Measurements from ENCODE around the gene SORCS1.

SORCS1 gene

DNA sequence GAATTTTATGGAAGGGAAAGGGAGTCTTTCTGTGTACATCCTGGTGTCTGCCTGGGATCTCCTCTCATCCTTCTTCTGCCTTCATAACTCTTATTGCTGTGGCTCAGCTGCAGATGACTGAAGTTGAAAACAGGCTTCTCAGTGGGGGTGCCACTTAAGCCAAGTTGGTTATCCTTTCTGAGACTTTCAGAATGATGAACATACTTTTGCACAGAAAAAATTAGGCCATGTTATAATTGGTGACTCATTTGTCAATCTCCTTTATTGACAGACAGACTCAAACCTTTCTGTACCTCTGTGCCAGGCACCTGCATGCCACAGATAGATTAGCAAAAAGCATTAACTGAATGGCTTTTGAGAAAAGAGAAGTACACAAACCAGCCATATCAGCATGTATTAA, 430.3 kb downstream of the SORCS1 start:
- DNase-seq (ENCODE audit: low read depth) = no peak
- H3K4me3 ChIP-seq (ENCODE audit: low read depth, low read length) = no peak overlapping the region
- TF ChIP-seq, protein P1, sequence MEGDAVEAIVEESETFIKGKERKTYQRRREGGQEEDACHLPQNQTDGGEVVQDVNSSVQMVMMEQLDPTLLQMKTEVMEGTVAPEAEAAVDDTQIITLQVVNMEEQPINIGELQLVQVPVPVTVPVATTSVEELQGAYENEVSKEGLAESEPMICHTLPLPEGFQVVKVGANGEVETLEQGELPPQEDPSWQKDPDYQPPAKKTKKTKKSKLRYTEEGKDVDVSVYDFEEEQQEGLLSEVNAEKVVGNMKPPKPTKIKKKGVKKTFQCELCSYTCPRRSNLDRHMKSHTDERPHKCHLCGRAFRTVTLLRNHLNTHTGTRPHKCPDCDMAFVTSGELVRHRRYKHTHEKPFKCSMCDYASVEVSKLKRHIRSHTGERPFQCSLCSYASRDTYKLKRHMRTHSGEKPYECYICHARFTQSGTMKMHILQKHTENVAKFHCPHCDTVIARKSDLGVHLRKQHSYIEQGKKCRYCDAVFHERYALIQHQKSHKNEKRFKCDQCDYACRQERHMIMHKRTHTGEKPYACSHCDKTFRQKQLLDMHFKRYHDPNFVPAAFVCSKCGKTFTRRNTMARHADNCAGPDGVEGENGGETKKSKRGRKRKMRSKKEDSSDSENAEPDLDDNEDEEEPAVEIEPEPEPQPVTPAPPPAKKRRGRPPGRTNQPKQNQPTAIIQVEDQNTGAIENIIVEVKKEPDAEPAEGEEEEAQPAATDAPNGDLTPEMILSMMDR (IDR thresholded peaks at IDR 0.05; ENCODE audit: control insufficient read depth, extremely low read depth, insufficient read depth) = no peak

DNA sequence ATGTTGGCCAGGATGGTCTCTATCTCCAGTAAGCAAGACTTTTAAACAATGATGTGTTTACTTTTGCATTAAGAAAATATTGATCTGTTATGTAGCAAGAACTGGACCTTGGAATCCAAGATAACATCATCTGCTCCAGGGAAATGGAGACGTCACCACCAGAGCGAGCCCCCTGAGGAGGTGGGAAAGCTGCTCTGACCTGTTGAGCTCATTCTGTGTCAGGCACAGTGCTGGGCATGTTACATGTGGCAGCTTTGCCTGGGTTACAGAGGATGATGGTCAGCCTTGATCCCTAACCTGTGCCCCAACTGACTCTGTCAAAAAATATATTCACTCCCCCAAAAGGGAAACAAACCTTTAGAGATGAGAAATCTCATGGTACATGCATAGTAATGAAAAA, 436.3 kb downstream of the SORCS1 start:
- DNase-seq (ENCODE audit: low read depth) = no peak
- TF ChIP-seq, protein P1 (IDR thresholded peaks at IDR 0.05; ENCODE audit: control insufficient read depth, extremely low read depth, insufficient read depth) = no peak
- H3K4me3 ChIP-seq (ENCODE audit: low read depth, low read length) = no peak overlapping the region

DNA sequence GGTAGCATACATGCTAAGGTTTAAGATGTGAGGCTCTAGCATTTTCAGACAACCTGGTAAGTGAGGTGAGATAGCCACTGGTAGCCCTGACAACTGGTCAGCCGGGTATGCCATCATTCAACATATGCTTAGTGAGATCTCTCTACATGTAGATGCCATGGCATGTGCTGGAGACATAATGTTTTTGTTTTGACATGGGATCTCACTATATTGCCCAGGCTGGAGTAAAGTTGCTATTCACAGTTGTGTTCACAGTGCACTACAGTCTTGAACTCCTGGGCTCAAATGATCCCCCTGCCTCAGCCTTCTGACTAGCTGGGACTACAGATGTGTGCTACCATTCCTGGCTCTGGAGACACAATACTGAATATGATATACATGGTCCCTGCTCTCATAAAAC, 437.3 kb downstream of the SORCS1 start:
- TF ChIP-seq, protein P1 (IDR thresholded peaks at IDR 0.05; ENCODE audit: control insufficient read depth, extremely low read depth, insufficient read depth) = no peak
- DNase-seq (ENCODE audit: low read depth) = no peak
- no peak overlapping the region for H3K4me3 ChIP-seq (ENCODE audit: low read depth, low read length)

DNA sequence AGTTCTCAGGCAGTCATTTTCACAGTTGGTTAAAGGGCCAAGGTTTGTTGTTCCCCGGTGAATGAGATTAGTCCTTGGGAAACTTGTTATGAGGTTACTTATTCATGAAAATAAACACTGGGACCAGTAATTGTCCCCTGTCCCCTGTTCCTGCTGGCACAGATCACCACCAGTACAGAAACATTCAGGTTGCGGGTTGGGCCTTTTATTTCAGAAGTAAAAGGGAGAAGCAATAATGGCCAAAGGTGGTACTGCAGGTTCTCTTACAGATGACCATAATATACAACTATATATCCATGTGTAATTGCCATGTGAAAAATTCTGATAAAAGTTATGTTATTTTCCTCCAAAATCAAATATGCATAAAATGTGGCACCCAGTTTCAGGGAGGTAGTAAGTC, 442.0 kb downstream of the SORCS1 start:
- H3K4me3 ChIP-seq (ENCODE audit: low read depth, low read length) = no peak overlapping the region
- TF ChIP-seq, protein P1 (IDR thresholded peaks at IDR 0.05; ENCODE audit: control insufficient read depth, extremely low read depth, insufficient read depth) = no peak
- DNase-seq (ENCODE audit: low read depth) = no peak

DNA sequence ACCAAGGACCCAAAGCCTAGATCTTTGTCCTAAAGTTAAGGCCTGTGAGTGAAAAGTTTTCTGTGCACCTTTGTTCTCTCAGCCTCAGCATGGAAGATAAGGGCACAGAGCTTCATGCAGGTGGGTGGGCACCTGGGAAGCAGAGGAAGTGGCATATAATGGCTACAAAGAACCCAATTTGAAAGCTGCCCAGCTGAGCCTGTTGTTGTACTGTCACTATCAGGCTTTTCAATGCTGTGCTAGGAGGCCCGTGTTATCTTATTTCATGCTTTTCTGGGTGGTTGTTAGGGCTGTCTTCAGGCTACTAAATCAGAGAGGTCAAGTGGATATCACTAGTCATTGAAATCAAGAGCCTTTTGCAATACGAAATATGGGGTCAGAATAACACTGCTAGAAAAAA, 443.8 kb downstream of the SORCS1 start:
- no peak for DNase-seq (ENCODE audit: low read depth)
- TF ChIP-seq, protein P1 (IDR thresholded peaks at IDR 0.05; ENCODE audit: control insufficient read depth, extremely low read depth, insufficient read depth) = no peak
- no peak overlapping the region for H3K4me3 ChIP-seq (ENCODE audit: low read depth, low read length)

DNA sequence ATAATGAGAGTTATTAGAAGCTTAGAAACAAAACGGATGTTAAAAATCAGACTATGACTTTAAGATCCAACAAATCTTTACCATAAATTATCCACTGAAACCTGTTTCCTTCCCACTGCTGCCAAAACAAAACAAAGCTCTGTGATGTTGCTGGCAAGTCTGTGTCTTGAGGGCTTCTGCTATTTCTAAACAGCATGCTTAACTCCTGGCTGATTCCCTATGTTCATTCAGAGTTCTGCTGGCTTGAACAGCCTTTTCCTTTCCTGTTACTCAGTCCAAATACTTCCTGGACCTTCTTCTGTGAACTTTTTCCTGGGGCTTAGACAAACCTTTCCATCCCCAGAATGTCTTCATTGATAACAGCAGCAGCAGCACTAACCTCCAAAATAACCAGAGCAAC, 448.1 kb downstream of the SORCS1 start:
- TF ChIP-seq, protein P1 (IDR thresholded peaks at IDR 0.05; ENCODE audit: control insufficient read depth, extremely low read depth, insufficient read depth) = no peak
- no peak overlapping the region for H3K4me3 ChIP-seq (ENCODE audit: low read depth, low read length)
- no peak for DNase-seq (ENCODE audit: low read depth)

DNA sequence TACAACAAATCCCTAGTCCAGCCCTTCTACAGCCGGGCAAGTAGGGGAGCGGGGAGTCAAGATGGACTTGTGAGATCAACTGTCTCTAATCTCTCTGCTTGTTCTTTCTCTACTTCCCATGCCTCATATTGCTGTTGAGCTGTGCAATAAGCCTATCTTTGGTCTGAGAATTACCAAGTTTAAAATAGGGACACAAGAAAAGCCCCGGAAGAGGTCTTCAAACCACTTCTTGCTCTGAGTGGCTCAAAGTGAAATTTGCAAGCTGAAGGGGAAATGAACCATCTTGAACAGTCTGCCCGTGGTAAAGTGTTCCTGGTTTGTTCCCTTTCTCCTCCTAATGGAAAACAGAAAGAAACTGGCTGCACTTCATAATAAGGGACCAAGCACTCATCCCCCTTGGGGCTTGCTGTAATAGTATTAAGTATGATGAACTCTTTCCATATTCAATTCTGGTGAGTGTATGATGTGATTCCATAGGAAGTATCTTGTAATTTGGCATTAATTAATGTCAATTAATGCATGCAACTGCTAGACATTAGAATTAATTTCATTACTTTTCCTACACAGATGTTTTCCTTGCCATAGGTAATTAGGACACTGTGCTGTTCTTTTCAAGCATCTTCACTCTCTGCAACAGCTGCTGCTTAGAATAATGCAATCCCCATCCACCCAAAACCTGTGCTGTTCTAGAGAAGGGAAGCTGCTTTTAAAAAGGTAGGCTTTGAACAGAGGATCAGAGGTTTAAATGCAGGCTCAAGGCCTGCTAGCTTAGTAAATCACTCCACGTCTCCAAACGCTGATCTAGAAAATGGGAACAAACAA, 449.6 kb downstream of the SORCS1 start:
- no peak for DNase-seq (ENCODE audit: low read depth)
- TF ChIP-seq, protein P1 (IDR thresholded peaks at IDR 0.05; ENCODE audit: control insufficient read depth, extremely low read depth, insufficient read depth) = no peak
- no peak overlapping the region for H3K4me3 ChIP-seq (ENCODE audit: low read depth, low read length)

Data from LNCaP clone FGC (cell line).